Measurements from ENCODE around the gene TMEM207. TPM values are rescaled to one million over a fixed set of nuclear protein-coding genes. Genes with fewer than 3 reads are reported as not detected.
A peak's percentile ranks its signal among the peaks of the same experiment; 100 is the strongest.

The TMEM207 gene
- total and polyA plus RNA-seq, 11 donors: not detected

DNA sequence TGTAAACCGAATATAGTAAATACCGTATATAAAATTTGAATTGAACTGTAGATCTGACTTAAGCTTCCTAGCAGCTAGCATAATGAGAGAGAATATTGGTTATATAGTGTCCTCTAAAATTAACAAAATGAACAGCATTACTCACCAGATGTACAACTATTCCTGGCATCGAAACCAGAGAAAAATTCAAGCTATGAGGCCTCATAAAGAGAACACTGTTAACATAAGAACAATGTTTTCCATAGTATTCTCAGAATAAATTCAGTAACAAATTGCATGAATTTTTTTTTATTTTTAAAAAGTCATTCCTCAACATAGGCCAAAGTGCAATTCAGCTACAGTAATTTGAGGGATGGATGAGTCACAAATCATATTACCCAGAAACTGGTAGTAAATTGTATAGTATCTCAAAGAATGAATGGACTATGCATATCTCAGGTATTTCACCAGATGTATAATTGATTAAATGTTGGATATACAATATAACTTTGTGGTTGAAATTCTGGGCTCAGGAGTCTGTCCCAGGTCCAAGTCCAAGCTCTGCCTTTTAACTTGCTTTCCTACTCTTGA, 5.0 kb downstream of the TMEM207 start:
- Histone ChIP-seq H3K27ac (no peak overlapping the region), H3K4me1 (peaks cover 0 to 5% (median 0%) of the 10 kb centered on the region in 12 donors), H3K4me3 (no peak overlapping the region), H3K36me3 (no peaks in the 10 kb centered on the region), H3K9me3 (no peaks in the 10 kb centered on the region), H3K27me3 (no peaks in the 10 kb centered on the region)
- DNase-seq (no peak), ATAC-seq (no peak)
- TF ChIP-seq, protein P1, sequence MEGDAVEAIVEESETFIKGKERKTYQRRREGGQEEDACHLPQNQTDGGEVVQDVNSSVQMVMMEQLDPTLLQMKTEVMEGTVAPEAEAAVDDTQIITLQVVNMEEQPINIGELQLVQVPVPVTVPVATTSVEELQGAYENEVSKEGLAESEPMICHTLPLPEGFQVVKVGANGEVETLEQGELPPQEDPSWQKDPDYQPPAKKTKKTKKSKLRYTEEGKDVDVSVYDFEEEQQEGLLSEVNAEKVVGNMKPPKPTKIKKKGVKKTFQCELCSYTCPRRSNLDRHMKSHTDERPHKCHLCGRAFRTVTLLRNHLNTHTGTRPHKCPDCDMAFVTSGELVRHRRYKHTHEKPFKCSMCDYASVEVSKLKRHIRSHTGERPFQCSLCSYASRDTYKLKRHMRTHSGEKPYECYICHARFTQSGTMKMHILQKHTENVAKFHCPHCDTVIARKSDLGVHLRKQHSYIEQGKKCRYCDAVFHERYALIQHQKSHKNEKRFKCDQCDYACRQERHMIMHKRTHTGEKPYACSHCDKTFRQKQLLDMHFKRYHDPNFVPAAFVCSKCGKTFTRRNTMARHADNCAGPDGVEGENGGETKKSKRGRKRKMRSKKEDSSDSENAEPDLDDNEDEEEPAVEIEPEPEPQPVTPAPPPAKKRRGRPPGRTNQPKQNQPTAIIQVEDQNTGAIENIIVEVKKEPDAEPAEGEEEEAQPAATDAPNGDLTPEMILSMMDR (IDR thresholded peaks at IDR 0.05): no peak
- no peak for TF ChIP-seq POLR2A (IDR thresholded peaks at IDR 0.05)
- intact Hi-C loops (cut with DNase I): no loop called here
- 91 to 94% (median 94%) methylated on average over 3 of the region's 3 CpGs for WGBS, 4 donors

DNA sequence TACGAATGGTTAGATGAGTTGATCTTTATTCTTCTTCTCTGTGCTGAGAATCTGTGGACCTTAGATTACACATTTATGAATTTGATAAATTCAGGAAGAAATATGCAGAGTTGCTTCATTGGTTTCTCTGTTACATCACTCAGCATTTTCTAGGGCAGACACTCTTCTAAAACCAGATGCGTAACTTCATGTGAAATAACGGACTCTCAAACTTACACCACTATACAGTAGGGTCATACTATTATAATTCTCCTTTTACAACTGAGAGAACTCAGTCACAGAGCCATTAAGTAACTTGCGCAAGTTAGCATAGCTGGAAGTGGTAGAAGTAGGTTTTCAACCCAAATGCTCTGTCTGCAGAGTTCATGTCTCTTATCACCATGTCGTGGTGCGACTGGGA, 5.7 kb downstream of the TMEM207 start:
- intact Hi-C loops (cut with DNase I): no loop called here
- H3K27me3 ChIP-seq: no peaks in the 10 kb centered on the region
- H3K27ac ChIP-seq: no peak overlapping the region
- WGBS, 4 donors: 81 to 84% (median 83%) methylated on average over 6 of the region's 6 CpGs
- H3K4me1 ChIP-seq: peaks cover 0 to 5% (median 0%) of the 10 kb centered on the region in 12 donors
- no peaks in the 10 kb centered on the region for H3K36me3 ChIP-seq
- H3K9me3 ChIP-seq: no peaks in the 10 kb centered on the region
- TF ChIP-seq, protein P1 (IDR thresholded peaks at IDR 0.05): no peak
- TF ChIP-seq POLR2A (IDR thresholded peaks at IDR 0.05): no peak
- ATAC-seq (no peak), DNase-seq (no peak)
- H3K4me3 ChIP-seq: no peak overlapping the region

DNA sequence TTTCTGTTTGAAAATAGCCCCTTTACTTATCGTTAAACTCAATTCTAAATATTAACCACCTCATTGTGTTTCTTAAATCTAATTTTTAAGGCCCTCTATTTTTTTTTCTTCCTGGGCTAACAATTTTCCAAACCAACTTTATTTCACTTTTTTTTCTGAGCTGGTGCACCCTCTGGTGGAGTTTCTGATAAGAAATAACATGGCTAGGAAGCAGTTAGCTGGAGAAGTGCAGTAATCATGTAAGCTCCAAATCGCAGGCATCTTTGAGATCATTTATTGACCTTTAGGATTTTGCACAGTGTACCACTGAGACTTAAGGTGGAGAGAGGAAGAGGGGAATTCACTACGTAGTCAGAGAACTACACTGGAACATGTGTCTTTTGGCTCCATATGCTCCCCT, 6.4 kb downstream of the TMEM207 start:
- H3K27me3 ChIP-seq: no peaks in the 10 kb centered on the region
- intact Hi-C loops (cut with DNase I): no loop called here
- H3K4me1 ChIP-seq: peaks cover 0 to 5% (median 0%) of the 10 kb centered on the region in 12 donors
- WGBS, 4 donors: 72 to 80% (median 75%) methylated on average over 3 of the region's 3 CpGs
- H3K9me3 ChIP-seq: no peaks in the 10 kb centered on the region
- H3K27ac ChIP-seq: no peak overlapping the region
- H3K36me3 ChIP-seq: no peaks in the 10 kb centered on the region
- no peak for TF ChIP-seq POLR2A (IDR thresholded peaks at IDR 0.05)
- TF ChIP-seq, protein P1 (IDR thresholded peaks at IDR 0.05): peak in 2 of 12 donors; percentile 22 to 24
- no peak overlapping the region for H3K4me3 ChIP-seq
- no peak for DNase-seq
- no peak for ATAC-seq

DNA sequence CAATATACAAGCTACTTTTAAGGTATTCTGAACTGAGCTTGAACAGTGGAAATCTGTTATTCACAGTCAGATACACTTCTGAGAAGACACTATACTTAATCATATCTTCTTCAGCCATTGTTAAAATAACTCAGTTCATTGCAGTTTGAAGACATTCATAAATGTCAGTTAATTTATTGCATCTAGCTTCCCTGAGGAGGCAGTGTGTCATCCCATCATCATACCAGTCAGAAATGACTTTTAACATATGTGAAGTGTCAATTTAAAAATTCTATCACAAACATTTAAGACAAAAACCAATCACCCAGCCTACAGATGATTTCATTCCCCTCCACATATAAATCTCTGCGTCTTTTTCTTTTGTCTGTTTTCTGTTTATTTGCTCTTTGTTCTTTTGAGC, 7.5 kb downstream of the TMEM207 start:
- no peak for ATAC-seq
- no peak overlapping the region for H3K27ac ChIP-seq
- no peak for TF ChIP-seq POLR2A (IDR thresholded peaks at IDR 0.05)
- intact Hi-C loops (cut with DNase I): no loop called here
- H3K36me3 ChIP-seq: no peaks in the 10 kb centered on the region
- H3K4me1 ChIP-seq: peaks cover 0 to 5% (median 0%) of the 10 kb centered on the region in 12 donors
- H3K9me3 ChIP-seq: no peaks in the 10 kb centered on the region
- no peak for DNase-seq
- 88 to 99% (median 97%) methylated on average over 1 of the region's 1 CpG for WGBS, 4 donors
- no peaks in the 10 kb centered on the region for H3K27me3 ChIP-seq
- H3K4me3 ChIP-seq: no peak overlapping the region

DNA sequence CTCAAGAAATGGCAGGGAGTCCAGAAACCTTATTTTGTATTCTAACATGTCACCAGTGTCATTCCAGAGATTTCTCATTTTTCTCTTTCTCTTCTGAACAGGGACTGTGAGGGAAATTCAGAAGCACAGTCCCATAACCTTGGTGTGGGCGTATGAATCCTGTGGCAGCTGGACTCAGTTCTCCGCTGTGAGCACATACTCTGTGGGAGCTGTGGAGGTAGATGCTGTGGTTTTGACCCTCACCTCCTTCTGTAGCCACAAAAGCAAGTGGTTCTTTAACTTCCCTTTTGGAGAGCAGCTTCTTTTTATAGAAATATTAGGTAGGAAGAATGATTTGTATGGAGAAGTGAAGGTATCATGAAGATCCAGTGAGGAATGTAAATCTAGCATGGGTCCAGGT, 13.4 kb downstream of the TMEM207 start:
- Histone ChIP-seq H3K9me3 (no peaks in the 10 kb centered on the region), H3K4me1 (no peaks in the 10 kb centered on the region), H3K4me3 (no peak overlapping the region), H3K27ac (no peak overlapping the region), H3K36me3 (no peaks in the 10 kb centered on the region), H3K27me3 (peaks cover 0 to 4% (median 0%) of the 10 kb centered on the region in 9 donors)
- intact Hi-C loops (cut with DNase I): no loop called here
- WGBS, 4 donors: 77 to 82% (median 79%) methylated on average over 2 of the region's 2 CpGs
- no peak for ATAC-seq
- DNase-seq: no peak
- TF ChIP-seq, protein P1 (IDR thresholded peaks at IDR 0.05): no peak
- no peak for TF ChIP-seq POLR2A (IDR thresholded peaks at IDR 0.05)
